HCT116 (cell line): Measurements from ENCODE around the gene DIP2B. TPM values are rescaled to one million over a fixed set of nuclear protein-coding genes. Genes with fewer than 3 reads are reported as not detected.

Experiments used
- ATAC-seq: fragments of 200-7000 bp; cut with Tn5 transposase; 2 replicates; pipeline ENCODE4 v1.9.1; 2020; ENCODE audit warnings: mild to moderate bottlenecking, moderate library complexity
- BruUV-seq: library from RNA; stranded (reverse); fragments of 400-500 nt; replicated peaks from 2 replicates; lab custom pipeline; 2021; lab: Mats Ljungman, UMichigan
- CTCF ChIA-PET: fragments of 300-600 bp; sonication (Branson Sonifier 250); formaldehyde crosslinking; loops from one replicate; lab custom pipeline; 2021; ENCODE audit warnings: antibody characterized with exemption; lab: Charles Lee
- POLR2A ChIA-PET: fragments of 300-600, 350-600 bp; sonication (Branson Sonifier 250); formaldehyde crosslinking; loops from one replicate; lab custom pipeline; 2021; ENCODE audit warnings: antibody characterized with exemption; lab: Charles Lee
- RAD21 ChIA-PET, 2 experiments: fragments of 300-600 bp; sonication (Branson Sonifier 250); formaldehyde crosslinking; loops; one replicate each; lab custom pipeline; 2023; ENCODE audit warnings: low total read pairs in 2 of 2; ENCODE audit not compliant: uncharacterized antibody in 2 of 2, unreplicated experiment in 2 of 2, low non-redundant PET in 1 of 2; lab: Charles Lee
- DNase-seq: peaks from one replicate; pipeline ENCODE4 v3.0.0-alpha.2; 2010; ENCODE audit warnings: low read depth, low spot score
- H2AFZ ChIP-seq: fragments of 200-600 bp; shearing (Covaris generic), sonication (generic); 2 replicates; pipeline ENCODE4 v1.6.1; 2017; ENCODE audit warnings: low read depth, mixed run types, mixed read lengths, antibody characterized with exemption, low read length; ENCODE audit not compliant: poor library complexity, severe bottlenecking
- H3K27ac ChIP-seq: 2 replicates; pipeline ENCODE4 v1.5.1; 2012; ENCODE audit warnings: low read depth, low read length
- H3K27me3 ChIP-seq: fragments of 200-600 bp; sonication (generic); 2 replicates; pipeline ENCODE4 v1.6.1; 2016; ENCODE audit warnings: mixed run types, low read length, mixed read lengths; ENCODE audit not compliant: insufficient read depth
- H3K36me3 ChIP-seq, 2 experiments: fragments of 200-500 bp in 1 of 2; fragments of 200-600 bp in 1 of 2; sonication (Bioruptor generic) in 1 of 2; sonication (generic) in 1 of 2; 2 replicates each; pipeline versions ENCODE4 v1.5.1 to v1.6.1; 2014 to 2016; ENCODE audit warnings: low read length in 2 of 2, inconsistent platforms in 1 of 2, mixed read lengths in 1 of 2, mixed run types in 1 of 2; ENCODE audit not compliant: insufficient read depth in 2 of 2, control insufficient read depth in 1 of 2
- H3K4me1 ChIP-seq, 2 experiments: fragments of 200-600 bp in 1 of 2; sonication (generic) in 1 of 2; 2 replicates each; pipeline versions ENCODE4 v1.5.1 to v1.6.1; 2012 to 2017; ENCODE audit warnings: low read length in 2 of 2, inconsistent platforms in 1 of 2, mild to moderate bottlenecking in 1 of 2, mixed read lengths in 1 of 2, mixed run types in 1 of 2, moderate library complexity in 1 of 2; ENCODE audit not compliant: insufficient read depth in 2 of 2, control insufficient read depth in 1 of 2
- H3K4me2 ChIP-seq: fragments of 200-600 bp; sonication (generic); 2 replicates; pipeline ENCODE4 v1.6.1; 2017; ENCODE audit warnings: mixed run types, low read length, mixed read lengths
- H3K4me3 ChIP-seq, 2 experiments: fragments of 200-600 bp in 1 of 2; sonication (generic) in 1 of 2; replicated peaks in 1 of 2; 2 replicates each; pipeline ENCODE4 v1.5.1; 2011 to 2016; ENCODE audit warnings: low read length in 2 of 2, control low read depth in 1 of 2, low read depth in 1 of 2, mild to moderate bottlenecking in 1 of 2, mixed read lengths in 1 of 2, mixed run types in 1 of 2
- H3K79me2 ChIP-seq: fragments of 200-600 bp; sonication (generic); 2 replicates; pipeline ENCODE4 v1.6.1; 2017; ENCODE audit warnings: mild to moderate bottlenecking, mixed run types, low read length, moderate library complexity, mixed read lengths; ENCODE audit not compliant: insufficient read depth
- H3K9ac ChIP-seq: fragments of 200-600 bp; sonication (generic); 2 replicates; pipeline ENCODE4 v1.6.1; 2016; ENCODE audit warnings: low read length, mixed read lengths
- H3K9me2 ChIP-seq: fragments of 200-600 bp; sonication (generic), shearing (Covaris generic); 2 replicates; pipeline ENCODE4 v1.6.1; 2017; ENCODE audit warnings: mixed run types, mild to moderate bottlenecking, moderate library complexity; ENCODE audit not compliant: insufficient read depth
- H3K9me3 ChIP-seq, 2 experiments: fragments of 200-500 bp in 1 of 2; fragments of 200-600 bp in 1 of 2; sonication (Bioruptor generic) in 1 of 2; sonication (generic) in 1 of 2; 2 replicates each; pipeline ENCODE4 v1.6.1; 2014 to 2017; ENCODE audit warnings: low read length in 2 of 2, mixed read lengths in 2 of 2, inconsistent platforms in 1 of 2, low read depth in 1 of 2, mild to moderate bottlenecking in 1 of 2, mixed run types in 1 of 2, moderate library complexity in 1 of 2; ENCODE audit not compliant: control insufficient read depth in 1 of 2, insufficient read depth in 1 of 2
- H4K20me1 ChIP-seq: fragments of 200-600 bp; sonication (generic), shearing (Covaris generic); 2 replicates; pipeline ENCODE4 v1.6.1; 2017; ENCODE audit warnings: mixed run types, mild to moderate bottlenecking, moderate library complexity; ENCODE audit not compliant: insufficient read depth
- EGR1 ChIP-seq: IDR thresholded peaks from 2 replicates; pipeline ENCODE4 v1.6.1; 2012; ENCODE audit warnings: low read depth
- ELF1 ChIP-seq: IDR thresholded peaks from 2 replicates; pipeline ENCODE4 v1.6.1; 2012; ENCODE audit warnings: low read depth, borderline replicate concordance
- EZH2 ChIP-seq: fragments of 200-600 bp; sonication (generic); IDR thresholded peaks from 2 replicates; pipeline ENCODE4 v1.6.1; 2017; ENCODE audit warnings: antibody characterized with exemption, mixed run types
- FOSL1 ChIP-seq: IDR thresholded peaks from 2 replicates; pipeline ENCODE4 v1.6.1; 2012; ENCODE audit warnings: low read depth
- JUND ChIP-seq: IDR thresholded peaks from 2 replicates; pipeline ENCODE4 v1.6.1; 2012
- MAX ChIP-seq: IDR thresholded peaks from 2 replicates; pipeline ENCODE4 v1.6.1; 2012
- RAD21 ChIP-seq: IDR thresholded peaks from 2 replicates; pipeline ENCODE4 v1.6.1; 2012; ENCODE audit warnings: low read depth, mild to moderate bottlenecking
- SRF ChIP-seq: IDR thresholded peaks from 2 replicates; pipeline ENCODE4 v1.6.1; 2012; ENCODE audit warnings: low read depth
- YY1 ChIP-seq: IDR thresholded peaks from 2 replicates; pipeline ENCODE4 v1.6.1; 2011; ENCODE audit warnings: low read length, low read depth, moderate library complexity, mild to moderate bottlenecking; ENCODE audit not compliant: insufficient replicate concordance; ENCODE audit errors: extremely low read depth
- ZFX ChIP-seq: fragments of 450-650 bp; IDR thresholded peaks from 2 replicates; pipeline ENCODE4 v1.6.1; 2017
- intact Hi-C: fragments of 100-400 bp; cut with micrococcal nuclease; formaldehyde crosslinking; loops from 2 replicates; pipeline ENCODE4 v1.10.0; 2022
- total RNA-seq: library from RNA; stranded (reverse); gene quantifications from one replicate; pipeline ENCODE4 v1.2.1, GENCODE V29; 2021; ENCODE audit not compliant: unreplicated experiment
- TF ChIP-seq, protein P1 (sequence below): IDR thresholded peaks from 2 replicates; pipeline ENCODE4 v1.6.1; 2012; ENCODE audit warnings: low read depth

The DIP2B gene
- total RNA-seq, 1 experiment from 2014 or later = 32.3 TPM

DNA sequence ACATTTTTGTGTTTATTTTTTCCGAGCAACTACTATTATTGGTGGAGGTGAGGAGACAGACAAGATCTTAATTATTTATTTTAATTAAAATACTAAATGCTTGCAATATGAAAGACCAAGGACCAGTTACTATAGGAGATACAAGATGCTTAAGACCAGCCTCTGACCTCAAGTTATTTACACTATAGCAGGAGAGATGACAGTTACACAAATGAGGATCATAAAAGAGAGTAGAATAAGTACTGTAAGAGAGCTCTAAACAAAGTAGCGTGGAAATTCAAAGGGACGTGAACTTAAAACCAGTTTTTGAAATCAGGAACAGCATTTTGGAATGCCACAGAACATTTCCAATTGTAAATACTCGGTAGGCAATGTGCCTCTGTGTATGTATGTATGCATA, 131.1 kb downstream of the DIP2B start:
- RAD21 ChIA-PET = no interaction called here
- Histone ChIP-seq H3K4me2 (no peak overlapping the region), H3K36me3 (no peaks in the 10 kb centered on the region), H3K79me2 (peaks cover 14% of the 10 kb centered on the region; the same call in 1 of the 2 replicates), H3K4me3 (no peak overlapping the region), H3K27ac (no peak overlapping the region), H3K4me1 (peaks cover 0 to 7% of the 10 kb centered on the region in 2 experiments; a peak in 1 of 4 replicates), H3K9ac (no peak overlapping the region), H2AFZ (no peak overlapping the region), H3K27me3 (no peaks in the 10 kb centered on the region), H3K9me3 (no peaks in the 10 kb centered on the region), H3K9me2 (no peaks in the 10 kb centered on the region), H4K20me1 (no peaks in the 10 kb centered on the region)
- CTCF ChIA-PET = no interaction called here
- BruUV-seq = no TSS peak
- POLR2A ChIA-PET = no interaction called here
- ATAC-seq (no peak), DNase-seq (no peak)
- intact Hi-C loops = no loop called here
- TF ChIP-seq YY1 (no peak), EGR1 (no peak), RAD21 (no peak), JUND (no peak), EZH2 (no peak), FOSL1 (no peak), ZFX (no peak), SRF (no peak), MAX (no peak)

DNA sequence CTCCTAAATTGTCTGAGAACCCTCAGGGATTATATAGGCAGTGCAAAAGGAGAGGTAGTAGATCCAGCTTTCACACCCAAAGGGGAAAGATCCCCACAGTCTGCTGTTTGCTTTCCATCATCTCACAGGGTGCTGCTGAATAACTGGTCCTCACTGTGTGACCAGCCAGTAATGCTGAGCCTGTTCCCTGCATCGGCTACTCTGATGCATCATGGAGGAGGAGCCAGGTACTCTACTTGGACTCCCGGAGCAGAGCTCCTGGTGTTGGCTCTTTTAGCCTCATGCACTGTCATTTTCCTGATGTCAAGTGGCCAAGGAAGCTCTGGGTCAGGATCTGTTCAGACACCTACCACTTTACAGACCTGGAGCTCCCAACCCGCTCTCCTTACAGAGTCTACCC, 131.7 kb downstream of the DIP2B start:
- no peaks in the 10 kb centered on the region for H3K27me3 ChIP-seq
- no peak overlapping the region for H3K4me3 ChIP-seq
- TF ChIP-seq RAD21 (no peak), MAX (no peak), ELF1 (no peak)
- TF ChIP-seq, protein P1, sequence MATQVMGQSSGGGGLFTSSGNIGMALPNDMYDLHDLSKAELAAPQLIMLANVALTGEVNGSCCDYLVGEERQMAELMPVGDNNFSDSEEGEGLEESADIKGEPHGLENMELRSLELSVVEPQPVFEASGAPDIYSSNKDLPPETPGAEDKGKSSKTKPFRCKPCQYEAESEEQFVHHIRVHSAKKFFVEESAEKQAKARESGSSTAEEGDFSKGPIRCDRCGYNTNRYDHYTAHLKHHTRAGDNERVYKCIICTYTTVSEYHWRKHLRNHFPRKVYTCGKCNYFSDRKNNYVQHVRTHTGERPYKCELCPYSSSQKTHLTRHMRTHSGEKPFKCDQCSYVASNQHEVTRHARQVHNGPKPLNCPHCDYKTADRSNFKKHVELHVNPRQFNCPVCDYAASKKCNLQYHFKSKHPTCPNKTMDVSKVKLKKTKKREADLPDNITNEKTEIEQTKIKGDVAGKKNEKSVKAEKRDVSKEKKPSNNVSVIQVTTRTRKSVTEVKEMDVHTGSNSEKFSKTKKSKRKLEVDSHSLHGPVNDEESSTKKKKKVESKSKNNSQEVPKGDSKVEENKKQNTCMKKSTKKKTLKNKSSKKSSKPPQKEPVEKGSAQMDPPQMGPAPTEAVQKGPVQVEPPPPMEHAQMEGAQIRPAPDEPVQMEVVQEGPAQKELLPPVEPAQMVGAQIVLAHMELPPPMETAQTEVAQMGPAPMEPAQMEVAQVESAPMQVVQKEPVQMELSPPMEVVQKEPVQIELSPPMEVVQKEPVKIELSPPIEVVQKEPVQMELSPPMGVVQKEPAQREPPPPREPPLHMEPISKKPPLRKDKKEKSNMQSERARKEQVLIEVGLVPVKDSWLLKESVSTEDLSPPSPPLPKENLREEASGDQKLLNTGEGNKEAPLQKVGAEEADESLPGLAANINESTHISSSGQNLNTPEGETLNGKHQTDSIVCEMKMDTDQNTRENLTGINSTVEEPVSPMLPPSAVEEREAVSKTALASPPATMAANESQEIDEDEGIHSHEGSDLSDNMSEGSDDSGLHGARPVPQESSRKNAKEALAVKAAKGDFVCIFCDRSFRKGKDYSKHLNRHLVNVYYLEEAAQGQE = no peak
- ATAC-seq (no peak), DNase-seq (no peak)
- BruUV-seq = no TSS peak
- H3K9me3 ChIP-seq = no peaks in the 10 kb centered on the region
- H3K9ac ChIP-seq = no peak overlapping the region
- no peak overlapping the region for H3K4me2 ChIP-seq
- H2AFZ ChIP-seq = no peak overlapping the region
- RAD21 ChIA-PET = no interaction called here
- no peak overlapping the region for H3K27ac ChIP-seq
- POLR2A ChIA-PET = no interaction called here
- no peaks in the 10 kb centered on the region for H3K9me2 ChIP-seq
- H3K4me1 ChIP-seq = peaks cover 2 to 10% of the 10 kb centered on the region in 2 experiments; a peak in 3 of 4 replicates
- no peaks in the 10 kb centered on the region for H4K20me1 ChIP-seq
- CTCF ChIA-PET = interaction anchor here (0.9 kb wide), 1 partner anchor 125 kb away, joined by 4 read pairs; no protein-coding TSS in a partner anchor
- peaks cover 14% of the 10 kb centered on the region; the same call in 1 of the 2 replicates for H3K79me2 ChIP-seq
- intact Hi-C loops = no loop called here
- H3K36me3 ChIP-seq = no peaks in the 10 kb centered on the region
